ENCODE results near the gene CDCA7.
"Not testable (repeated sequence)": the region's sequence is repeated elsewhere in the genome, so short reads cannot be mapped to it uniquely, and the experiment has no call there.

Gene CDCA7

DNA sequence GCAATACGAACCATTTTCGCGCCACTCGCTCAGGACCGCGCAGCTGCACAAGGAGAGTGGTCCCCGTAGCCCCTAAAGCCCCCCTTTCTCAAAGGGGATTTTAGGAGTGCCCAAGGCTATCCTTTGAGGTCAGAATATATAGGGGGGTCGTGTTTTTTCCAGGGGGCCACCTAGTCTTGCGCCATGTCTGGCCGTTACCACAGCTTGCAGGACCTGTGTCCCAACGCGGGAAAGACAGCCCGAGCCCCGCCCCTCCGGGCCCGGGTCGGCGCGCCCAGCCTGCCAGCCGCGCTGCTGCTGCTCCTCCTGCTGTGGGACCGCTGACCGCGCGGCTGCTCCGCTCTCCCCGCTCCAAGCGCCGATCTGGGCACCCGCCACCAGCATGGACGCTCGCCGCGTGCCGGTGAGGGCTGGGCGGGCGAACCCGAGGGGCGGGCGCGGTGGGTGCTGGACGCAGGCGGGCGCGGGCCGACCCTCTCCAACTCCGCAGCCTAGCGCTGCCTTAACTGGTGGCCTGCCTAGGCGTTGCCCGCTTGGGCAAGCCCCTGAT, at the start of gene CDCA7:
CDCA7 (plus strand) TSS at position 291 of the 550 bp plus-strand sequence; CDS start at position 383, 92 bp downstream.
- peak; percentile 36 for DNase-seq

DNA sequence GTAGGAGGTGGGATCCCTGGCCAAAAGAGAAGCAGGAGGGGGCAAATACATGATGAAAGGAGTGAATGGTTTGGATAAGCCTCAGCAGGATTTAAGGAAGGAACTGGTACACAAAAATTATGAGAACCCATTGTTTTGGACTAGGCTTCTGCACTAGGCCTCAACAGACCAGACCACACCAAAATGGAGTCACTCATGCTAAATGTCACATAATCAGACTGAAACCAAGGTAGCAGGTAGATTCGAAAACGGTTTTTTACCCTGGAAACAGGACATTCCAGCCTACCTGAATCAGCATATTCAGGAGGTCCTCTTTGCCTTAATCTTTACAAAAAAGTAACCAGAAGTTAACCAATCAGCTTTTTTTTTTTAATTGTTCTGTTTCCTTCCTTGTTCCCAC, 49.4 kb upstream of the CDCA7 start:
- no peak for DNase-seq

DNA sequence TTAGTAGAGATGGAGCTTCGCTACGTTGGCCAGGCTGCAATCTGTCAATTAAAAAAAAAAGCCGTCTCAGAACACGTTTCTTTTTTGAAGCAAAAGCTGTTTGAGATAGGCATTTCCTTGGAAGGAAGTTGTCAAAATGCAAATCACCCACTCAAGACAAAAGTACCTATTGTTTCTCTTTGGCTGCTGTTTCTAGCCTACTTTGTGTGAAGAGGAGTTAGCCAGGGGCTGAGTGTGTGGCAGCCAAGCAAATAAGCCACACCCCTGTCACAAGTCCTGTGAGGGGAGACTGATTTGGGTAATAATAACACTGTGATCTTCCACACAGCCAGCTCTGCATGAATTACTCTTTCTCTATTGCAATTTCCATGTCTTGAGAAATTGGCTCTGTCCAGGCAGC, 47.4 kb upstream of the CDCA7 start:
- no peak for DNase-seq

DNA sequence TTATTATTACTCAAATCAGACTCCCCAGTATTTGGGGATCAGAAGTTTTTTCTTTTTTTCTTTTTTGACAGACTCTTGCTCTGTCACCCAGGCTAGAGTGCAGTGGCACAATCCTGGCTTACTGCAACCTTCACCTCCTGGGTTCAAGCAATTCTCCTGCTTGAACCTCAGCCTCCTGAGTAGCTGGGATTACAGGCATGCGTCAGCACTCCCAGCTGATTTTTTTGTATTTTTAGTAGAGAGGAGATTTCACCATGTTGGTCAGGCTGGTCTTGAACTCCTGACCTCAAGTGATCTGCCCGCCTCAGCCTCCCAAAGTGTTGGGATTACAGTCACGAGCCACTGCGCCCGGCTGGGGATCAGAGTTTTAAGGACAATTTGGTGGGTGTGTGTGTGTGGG, 45.3 kb upstream of the CDCA7 start:
- not testable (repeated sequence) for DNase-seq

DNA sequence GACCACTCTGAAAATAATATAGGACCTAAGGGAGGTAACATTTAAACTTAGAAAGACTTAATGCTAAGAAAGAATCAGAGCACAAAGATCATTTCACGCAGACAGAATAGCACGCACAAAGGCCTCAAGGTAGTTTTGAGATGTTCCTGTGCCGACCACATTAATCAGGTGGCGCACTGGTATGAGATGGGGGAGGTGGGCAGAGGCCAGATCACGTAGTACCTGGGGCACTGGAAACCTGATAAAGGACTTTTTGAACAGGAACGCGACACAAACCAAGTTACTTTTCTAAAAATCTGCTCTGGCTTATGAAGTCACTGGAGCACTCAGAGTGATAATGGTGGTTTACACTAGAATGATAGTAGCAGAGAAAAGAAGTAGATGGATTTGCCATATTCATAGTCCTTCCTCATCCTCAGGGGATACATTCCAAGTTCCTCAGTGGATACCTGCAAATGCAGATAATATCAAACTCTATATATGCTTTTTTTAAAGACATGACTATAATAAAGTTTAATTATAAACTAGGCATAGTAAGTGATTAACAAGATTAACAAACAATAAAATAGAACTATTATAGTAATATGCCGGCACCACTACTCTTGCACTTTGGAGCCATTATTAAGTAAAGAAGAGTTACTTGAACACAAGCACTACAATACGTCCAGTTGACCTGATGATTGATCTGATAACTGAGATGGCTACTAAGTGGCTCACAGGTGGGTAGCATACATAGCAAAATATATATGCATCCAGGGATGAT, 42.6 kb upstream of the CDCA7 start:
- no peak for DNase-seq

DNA sequence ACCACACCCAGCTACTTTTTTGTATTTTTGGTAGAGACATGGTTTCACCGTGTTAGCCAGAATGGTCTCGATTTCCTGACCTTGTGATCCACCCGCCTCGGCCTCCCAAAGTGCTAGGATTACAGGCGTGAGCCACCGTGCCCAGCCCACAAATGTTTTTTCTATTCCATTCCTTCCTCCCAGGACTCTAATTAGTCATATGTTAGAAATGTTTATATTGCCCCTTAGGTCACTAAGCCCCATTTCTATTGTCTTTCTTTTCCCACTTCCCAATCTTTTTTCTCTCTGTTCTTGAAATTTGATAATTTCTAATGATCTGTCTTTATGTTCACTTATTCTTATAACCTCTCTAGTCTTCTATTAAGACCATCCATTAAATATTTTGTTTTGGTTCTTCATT, 31.3 kb upstream of the CDCA7 start:
- no peak for DNase-seq

DNA sequence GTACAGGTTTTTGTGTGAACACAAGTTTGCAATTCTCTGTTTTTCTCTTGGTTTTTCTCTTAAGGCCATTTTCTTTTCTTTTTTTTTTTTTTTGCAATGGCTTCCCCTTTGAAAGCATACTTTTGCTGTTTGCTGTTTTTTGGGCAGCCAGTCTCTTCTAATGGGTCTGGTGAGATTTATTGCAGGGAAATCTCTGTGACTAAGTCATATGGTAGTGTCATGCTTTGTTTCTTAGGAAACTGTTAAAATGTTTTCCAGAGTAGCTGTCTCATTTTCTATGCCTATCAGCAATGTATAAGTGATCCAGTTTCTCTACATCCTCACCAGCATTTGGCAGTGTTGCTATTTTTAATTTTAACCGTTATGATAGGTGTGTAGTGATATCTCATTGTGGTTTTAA, 27.9 kb upstream of the CDCA7 start:
- DNase-seq, result no peak

DNA sequence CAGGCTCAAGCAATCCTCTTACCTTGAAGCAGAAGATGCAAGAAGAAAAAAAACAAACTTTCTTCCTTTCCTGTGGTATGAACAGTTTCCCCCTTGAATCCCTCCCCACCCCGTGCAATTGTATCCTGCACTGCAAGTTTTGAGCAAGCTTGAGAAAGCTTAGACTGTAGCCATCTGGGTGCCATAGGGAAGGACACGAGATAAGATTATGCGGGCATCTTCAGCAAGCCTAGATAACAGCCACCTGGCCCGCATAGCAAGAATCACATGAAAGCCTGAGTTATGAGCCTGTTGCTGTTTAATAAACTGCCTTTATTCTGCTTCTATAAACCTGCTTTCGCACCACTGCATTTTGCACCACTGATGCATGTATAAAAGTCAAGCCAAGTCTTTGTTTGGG, 27.3 kb upstream of the CDCA7 start:
- no peak for DNase-seq

DNA sequence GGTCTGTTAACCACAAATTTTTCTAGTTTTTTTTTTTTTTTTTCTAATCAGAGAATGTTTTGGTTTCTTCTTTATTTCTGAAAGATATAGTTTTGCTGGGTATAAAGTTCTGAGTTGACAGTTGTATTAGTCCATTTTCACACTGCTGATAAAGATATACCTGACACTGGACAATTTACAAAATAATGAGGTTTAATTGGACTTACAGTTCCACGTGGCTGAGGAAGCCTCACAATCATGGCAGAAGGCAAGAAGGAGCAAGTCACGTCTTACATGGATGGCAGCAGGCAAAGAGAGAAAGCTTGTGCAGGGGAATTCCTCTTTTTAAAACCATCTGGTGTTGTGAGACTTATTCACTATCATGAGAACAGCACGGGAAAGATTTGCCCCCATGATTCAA, 21.7 kb upstream of the CDCA7 start:
- not testable (repeated sequence) for DNase-seq

DNA sequence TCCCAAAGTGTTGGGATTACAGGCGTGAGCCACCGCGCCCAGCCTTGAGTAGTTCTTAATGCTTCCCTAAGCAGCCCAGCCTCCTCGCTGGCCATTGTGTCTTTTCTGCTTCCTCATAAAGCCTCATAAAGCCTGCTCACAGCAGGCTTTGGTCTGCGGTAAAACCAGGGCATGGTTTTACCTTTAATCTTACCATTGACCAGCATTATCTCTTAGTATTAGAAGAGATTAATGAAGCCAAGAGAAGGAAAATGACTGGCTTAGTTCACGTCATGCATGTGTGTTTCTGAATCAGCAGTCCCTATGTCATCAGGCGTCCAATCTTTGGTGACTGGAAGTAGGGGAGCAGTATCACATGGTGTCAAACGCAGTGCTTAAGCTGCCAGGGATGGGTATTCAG, 14.9 kb upstream of the CDCA7 start:
- no peak for DNase-seq

DNA sequence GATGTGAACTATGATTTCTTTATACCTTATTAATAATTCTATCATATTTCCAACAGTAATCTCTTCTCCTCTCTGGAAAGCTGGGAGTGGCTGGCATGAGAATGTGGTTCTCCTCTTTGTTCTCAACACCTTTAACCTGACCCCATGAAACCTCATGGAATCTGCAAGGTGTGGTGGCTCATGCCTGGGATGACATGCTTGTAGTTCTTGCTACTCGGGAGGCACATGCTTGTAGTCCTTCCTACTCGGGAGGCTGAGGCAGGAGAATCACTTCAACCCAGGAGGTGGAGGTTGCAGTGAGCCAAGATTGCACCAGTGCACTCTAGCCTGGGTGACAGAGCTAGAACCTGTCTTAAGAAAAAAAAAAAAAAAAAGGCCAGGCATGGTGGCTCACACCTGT, 10.8 kb upstream of the CDCA7 start:
- no peak for DNase-seq

DNA sequence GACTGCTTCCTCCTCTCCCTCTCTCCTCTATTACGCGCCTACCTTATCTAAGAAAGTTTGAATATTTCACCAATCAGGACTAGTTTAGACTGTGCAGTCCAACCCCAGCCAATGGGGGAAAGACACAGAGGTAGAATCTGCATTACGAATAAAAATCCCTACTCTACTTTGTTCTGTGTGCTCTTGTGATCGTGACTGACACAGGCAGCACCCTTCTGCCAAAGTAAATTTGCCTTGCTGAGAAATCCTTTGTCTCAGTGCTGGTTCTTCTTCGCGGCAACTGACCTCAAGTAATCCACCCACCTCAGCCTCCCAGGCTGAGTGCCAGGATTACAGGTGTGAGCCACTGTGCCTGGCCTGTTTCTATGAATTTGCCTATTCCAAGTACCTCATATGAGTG, 8.6 kb upstream of the CDCA7 start:
- no peak for DNase-seq

DNA sequence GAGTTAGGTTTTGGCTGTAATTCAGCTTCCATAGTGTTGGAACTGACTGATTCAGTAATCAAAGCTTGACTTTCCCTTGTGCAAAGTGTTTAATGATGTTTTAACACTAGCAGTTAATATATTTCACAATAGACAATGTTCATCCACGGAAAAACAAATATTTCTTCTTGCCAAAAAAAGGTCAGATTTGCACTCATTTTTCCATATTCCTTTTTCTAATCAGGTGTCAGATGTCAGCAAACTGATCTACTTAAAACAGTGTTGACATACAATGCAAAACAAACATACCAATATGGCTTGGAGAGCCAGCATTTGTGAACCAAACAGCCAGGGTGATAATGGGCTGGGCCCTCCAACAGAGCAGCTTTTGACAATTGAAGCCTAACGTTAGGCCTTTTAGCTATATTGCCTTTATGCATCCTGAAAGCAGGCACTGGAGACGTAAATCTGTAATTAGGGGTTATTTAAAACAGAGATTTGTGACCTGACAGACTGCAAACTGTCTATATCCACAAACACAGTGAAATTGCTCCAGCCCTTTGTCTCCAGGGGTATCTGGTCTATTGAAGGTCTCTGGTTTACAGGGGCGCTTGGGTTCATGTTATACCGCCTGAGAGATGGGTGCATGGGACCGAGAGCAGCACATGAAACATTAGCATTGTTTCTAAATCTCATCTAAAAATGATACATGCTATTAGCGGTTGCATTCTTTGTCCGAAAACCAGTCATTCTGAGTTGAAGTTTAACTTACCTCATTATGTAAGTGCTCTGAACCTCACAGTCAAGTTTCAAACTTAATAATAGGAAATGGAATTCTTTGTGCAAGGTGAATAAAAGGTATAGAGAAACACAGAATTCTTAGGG, 7.1 kb upstream of the CDCA7 start:
- DNase-seq, result no peak

DNA sequence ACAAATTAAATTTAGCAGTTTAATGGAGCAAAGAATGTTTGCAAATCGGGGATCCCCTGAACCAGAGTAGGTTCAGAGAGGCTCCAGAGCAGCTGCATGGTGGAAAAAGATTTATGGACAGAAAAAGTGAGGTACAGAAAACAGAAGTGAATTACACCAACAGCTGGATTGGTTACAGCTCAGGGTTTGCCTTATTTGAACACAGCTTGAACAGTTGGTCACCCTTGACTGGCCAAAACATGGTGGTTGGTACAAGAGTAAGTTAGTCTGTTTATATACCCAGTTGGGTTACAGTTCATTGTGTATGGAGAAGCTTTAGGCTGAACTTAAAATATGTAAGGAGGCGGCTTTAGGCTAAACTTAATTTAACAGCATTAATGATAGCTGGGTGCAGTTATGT, 5.4 kb upstream of the CDCA7 start:
- DNase-seq, result no peak

DNA sequence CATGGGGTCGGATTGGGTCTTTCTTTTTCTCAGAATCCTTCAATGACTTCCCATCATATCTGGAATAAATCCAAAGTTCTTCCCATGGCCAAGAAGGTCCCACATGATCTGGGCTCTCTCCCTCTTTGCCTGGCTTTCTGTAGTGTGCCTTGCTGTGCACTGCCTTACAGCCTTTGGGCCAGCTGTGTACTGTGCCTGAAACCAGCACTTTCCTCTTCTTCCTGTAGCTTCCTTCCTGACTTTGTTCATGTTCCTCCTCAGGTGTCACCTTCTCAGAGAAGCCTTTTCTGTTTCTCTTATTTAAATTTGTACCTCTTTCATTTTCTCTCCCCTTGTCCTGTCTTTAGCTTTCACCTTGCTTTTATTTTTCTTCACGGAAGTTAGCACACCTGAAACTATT, 4.3 kb upstream of the CDCA7 start:
- DNase-seq, result no peak

DNA sequence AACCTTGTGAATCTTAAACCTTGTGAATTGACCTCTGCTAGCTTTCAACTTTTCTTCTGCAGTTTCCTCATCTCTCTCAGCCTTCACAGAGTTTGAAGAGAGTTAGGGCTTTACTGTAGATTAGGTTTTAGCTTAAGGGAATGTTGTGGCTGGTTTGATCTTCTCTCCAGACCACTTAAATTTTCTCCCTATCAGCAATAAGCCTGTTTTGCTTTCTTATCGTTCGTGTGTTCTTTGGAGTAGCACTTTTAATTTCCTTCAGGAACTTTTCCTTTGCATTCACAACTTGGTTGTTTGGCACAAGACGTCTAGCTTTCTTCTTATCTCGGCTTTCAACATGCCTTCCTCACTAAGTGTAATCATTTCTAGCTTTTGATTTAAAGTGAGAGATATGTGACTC, 2.8 kb upstream of the CDCA7 start:
- DNase-seq, result no peak

DNA sequence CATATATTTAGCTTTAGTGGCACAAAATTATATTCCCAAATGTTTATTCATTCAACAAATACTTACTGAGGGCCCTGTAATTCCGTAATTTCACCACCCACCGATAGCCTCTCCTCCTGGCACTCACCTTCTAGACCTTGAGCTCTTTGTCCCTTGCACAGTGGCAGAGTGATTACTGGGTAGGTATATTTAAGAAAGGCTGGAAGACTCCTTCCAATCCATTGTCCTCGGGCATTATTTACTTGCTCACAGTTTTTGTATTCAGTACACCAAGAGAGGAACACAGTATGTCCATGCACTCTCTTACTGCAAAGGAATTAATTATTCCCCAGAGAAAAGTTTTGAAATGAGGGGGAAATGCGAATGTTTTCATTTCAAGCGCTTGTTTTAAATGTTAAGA, 1.1 kb upstream of the CDCA7 start:
- no peak for DNase-seq

DNA sequence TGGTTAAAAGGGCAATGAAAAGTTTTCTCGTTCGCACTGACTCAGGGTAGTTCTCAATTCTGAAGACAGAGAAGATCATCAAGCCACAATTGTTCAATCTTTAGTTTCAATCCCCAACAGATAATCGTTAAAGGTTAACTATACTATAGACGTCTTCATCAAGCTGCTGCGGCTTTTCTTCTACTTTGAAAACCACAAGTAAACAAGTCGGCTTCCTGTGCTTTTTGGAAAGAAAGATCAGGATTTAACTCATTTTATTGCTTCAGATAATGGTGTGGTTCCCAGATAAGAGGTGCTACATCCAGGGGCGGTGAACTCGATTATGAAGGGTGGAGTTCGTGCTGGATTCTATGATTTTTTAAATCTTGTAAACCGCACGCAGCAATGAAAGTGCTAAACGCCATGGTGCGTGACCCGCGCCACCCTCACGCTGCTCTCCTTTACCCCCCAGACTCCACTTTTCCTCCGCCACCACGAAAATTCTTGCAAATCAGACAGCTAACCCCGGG, 545 bp upstream of the CDCA7 start:
- no peak for DNase-seq

DNA sequence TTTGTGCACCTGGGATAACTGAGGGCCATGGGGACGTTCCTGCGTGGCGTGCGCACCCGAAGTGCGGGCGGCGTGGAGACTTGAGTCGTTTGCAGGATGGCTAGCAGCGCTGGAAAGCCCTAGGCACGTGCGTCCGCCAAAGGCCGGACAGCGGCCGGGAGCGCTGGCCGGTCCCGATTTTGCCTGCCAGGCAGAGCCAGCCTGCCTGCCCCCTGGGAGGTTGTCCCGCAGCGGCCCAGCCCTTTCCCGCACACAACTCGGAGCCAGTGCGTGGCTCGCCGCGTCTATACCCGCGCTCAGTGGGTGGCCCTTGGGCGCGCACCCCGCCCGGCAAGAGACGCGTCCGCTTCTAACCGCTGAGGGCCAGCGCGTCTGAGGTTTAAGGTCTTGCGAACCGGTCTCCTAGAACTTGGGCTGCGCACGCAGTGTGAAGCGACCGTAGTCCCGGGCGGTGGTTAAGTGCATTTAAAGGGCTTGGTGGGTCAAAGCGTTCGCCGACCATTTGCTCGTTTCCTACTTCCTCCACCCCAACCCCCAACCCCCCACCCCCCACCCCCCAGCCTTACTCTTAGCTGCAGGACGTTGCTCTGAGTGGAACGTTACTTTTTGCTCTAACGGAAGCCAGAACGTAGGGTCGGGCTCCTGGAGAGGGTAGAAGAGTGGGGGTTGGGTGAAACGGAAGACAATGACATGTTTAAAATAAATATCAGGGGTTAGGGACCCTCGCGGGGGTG, 627 bp downstream of the CDCA7 start:
- DNase-seq, result peak; percentile 14

DNA sequence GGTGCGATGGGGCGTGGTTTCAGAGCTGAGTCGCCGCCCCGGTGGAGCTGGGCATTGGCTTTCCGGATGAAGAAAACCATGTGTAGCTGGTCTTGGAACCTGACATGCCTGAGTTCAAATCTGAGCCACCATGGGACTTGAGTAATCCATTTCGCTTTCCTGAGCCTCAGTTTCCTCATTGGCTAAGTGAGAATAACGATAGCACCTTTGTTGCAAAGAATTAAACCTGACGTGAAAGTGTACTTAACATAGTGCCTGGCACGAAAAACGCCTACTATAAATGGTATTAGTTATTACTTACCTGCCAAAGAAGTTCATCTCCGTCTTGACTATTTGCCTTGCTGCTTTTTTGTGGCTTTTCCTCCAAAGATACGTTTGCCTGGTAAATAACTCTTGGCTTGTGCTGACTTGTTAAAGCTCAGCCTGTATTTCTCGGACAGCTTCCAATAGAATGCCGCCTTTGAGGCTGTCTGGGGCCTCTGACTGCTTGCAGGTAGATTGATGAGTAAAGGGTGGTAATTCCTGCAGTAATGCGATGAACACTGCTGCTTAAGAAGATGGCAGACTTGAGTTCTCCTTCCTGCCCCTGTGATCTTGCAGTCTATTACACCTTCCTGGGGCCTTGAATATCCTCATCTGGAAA, 1.3 kb downstream of the CDCA7 start:
- DNase-seq, result peak; percentile 3

DNA sequence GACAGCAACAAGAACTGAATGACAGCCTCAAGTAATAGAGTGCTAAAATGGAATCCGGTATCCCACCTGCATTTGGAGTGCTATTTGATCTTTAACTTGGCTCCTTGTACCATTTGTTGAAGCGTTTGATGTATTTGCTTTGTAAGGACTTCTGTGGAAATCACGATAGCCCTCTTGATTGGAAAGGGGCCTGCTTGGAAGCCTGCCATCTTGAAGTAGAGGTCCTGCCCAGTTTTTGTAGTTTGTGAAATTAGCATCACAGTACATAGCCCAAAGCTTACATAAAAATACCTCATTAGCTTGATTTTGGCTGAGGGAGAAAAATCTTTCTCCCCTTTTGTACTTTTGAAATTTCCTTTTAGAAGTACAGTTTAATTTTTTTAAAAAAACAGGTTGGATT, 2.7 kb downstream of the CDCA7 start:
- DNase-seq, result no peak

DNA sequence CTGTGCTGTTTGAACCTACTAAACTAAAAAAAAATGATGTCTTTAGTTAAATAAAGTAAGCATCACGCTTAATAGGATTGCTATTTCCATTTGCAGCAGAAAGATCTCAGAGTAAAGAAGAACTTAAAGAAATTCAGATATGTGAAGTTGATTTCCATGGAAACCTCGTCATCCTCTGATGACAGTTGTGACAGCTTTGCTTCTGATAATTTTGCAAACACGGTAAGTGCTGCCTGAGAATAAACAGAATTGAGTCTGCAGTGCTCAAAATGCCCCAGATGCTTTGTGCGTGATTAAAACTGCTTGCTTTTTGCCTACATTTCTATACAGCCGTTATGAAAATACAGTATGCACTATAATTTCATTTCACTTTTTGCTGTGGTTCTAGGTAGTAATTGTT, 3.9 kb downstream of the CDCA7 start:
- DNase-seq, result no peak

DNA sequence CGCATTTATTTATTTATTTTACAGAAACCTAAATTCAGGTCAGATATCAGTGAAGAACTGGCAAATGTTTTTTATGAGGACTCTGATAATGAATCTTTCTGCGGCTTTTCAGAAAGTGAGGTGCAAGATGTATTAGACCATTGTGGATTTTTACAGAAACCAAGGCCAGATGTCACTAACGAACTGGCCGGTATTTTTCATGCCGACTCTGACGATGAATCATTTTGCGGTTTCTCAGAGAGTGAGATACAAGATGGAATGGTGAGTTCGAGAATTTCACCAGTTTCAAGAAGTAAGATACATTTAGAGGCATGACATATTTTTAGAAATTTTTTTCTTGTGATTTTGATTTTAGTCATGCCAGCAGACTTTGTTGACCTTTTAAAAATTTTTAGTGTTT, 4.6 kb downstream of the CDCA7 start:
- no peak for DNase-seq

All from stimulated activated naive CD4-positive, alpha-beta T cell treated with Interleukin-2 at 50 U/mL for 16 hours (primary cell).